DND-41 (cell line): ENCODE measurements around the gene GLIS2.

Experiments
- EZH2 ChIP-seq: IDR thresholded peaks from 3 replicates; pipeline ENCODE4 v1.6.1; 2012; ENCODE audit warnings: borderline replicate concordance, low read depth, mild to moderate bottlenecking, moderate library complexity, low read length, inconsistent platforms; ENCODE audit not compliant: severe bottlenecking
- TF ChIP-seq, protein P1 (sequence below): IDR thresholded peaks from 2 replicates; pipeline ENCODE4 v1.5.1; 2012; ENCODE audit warnings: borderline replicate concordance, low read length, moderate library complexity, mild to moderate bottlenecking; ENCODE audit not compliant: poor library complexity, severe bottlenecking; ENCODE audit errors: extremely low read depth

DNA sequence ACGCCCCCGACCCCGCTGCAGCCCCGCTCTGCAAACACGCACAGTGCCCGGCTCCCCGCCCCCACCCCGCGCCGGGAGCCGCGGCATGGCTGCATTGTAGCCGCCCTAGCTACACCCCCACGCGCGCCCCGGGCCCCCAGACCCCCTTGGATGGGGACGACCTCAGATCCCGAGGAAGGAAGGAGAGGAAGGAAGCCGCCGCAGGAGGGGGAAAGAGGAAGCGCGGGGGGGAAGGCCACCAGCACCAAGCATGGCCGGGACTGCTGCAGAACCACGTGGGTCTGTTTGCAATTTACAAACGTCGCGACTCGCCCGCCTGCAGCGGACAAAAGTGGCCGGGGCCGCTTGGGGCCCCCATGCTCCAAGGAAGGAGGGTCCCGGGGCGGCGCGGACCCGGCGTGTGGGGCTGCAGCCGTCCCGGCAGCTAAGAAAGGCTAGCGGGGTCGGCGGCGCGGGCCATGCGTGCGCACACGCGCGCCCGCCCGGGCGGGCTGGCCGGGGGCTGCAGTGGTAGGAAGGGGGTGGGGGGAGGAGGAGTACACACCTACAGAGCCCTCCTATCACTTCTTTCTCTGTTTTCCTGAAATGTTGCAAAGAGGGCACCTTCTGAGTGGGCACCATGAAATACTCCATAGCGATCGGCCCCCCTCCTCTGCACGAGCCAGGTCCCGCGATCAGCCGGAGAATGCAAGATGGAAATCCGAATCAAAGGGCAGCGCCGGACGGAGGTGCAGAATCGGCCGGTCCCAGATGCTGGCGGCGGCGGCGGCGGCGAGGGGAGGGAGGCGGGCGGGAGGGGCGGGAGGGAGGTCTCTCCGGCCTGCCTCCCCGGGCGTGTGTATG, 43.5 kb upstream of the GLIS2 start:
- no peak for TF ChIP-seq EZH2
- TF ChIP-seq, protein P1, sequence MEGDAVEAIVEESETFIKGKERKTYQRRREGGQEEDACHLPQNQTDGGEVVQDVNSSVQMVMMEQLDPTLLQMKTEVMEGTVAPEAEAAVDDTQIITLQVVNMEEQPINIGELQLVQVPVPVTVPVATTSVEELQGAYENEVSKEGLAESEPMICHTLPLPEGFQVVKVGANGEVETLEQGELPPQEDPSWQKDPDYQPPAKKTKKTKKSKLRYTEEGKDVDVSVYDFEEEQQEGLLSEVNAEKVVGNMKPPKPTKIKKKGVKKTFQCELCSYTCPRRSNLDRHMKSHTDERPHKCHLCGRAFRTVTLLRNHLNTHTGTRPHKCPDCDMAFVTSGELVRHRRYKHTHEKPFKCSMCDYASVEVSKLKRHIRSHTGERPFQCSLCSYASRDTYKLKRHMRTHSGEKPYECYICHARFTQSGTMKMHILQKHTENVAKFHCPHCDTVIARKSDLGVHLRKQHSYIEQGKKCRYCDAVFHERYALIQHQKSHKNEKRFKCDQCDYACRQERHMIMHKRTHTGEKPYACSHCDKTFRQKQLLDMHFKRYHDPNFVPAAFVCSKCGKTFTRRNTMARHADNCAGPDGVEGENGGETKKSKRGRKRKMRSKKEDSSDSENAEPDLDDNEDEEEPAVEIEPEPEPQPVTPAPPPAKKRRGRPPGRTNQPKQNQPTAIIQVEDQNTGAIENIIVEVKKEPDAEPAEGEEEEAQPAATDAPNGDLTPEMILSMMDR, result no peak
